Transverse colon (tissue), 4 donors: Measurements from ENCODE around the gene SCAMP3. TPM values are rescaled to one million over a fixed set of nuclear protein-coding genes. Genes with fewer than 3 reads are reported as not detected.

Experiments used
- DNase-seq: peaks from one replicate; pipeline ENCODE4 v3.0.0-alpha.2; 2019
- H3K27ac ChIP-seq, 4 donors: fragments of 200-600 bp; sonication (generic); 2 replicates each; pipeline ENCODE4 v1.5.1; 2016 to 2018; ENCODE audit warnings: inconsistent platforms in 4 of 4
- H3K27me3 ChIP-seq: fragments of 200-600 bp; sonication (generic); 2 replicates; pipeline ENCODE4 v1.5.1; 2017; ENCODE audit warnings: inconsistent platforms
- H3K36me3 ChIP-seq, 4 donors: fragments of 200-600 bp; sonication (generic); 2 replicates each; pipeline ENCODE4 v1.5.1; 2017 to 2019; ENCODE audit warnings: inconsistent platforms in 4 of 4
- H3K4me1 ChIP-seq, 4 donors: fragments of 200-600 bp; sonication (generic); 2 replicates each; pipeline ENCODE4 v1.5.1; 2017 to 2020; ENCODE audit warnings: inconsistent platforms in 4 of 4
- H3K4me3 ChIP-seq, 4 donors: fragments of 200-600 bp; sonication (generic); 1 replicate in 1 of 4; 2 replicates in 3 of 4; pipeline versions ENCODE4 v1.5.1 to v1.6.1; 2017 to 2019; ENCODE audit warnings: inconsistent platforms in 4 of 4
- H3K9me3 ChIP-seq, 2 donors: fragments of 200-600 bp; sonication (generic); 2 replicates each; pipeline ENCODE4 v1.5.1; 2017 to 2019; ENCODE audit warnings: inconsistent platforms in 2 of 2
- CTCF ChIP-seq, 5 experiments: fragments of 200-600 bp in 3 of 5; fragments of 450-650 bp in 2 of 5; sonication (generic) in 3 of 5; IDR thresholded peaks; 1 replicate in 2 of 5; 2 replicates in 3 of 5; pipeline ENCODE4 v1.5.1; 2016 to 2017; ENCODE audit warnings: antibody characterized with exemption in 5 of 5, inconsistent platforms in 3 of 5, mild to moderate bottlenecking in 2 of 5, moderate library complexity in 1 of 5
- EP300 ChIP-seq: sonication (generic); formaldehyde crosslinking; IDR thresholded peaks from one replicate; pipeline ENCODE4 v1.6.1; 2017; ENCODE audit warnings: antibody characterized with exemption, low read depth
- POLR2A ChIP-seq: fragments of 450-650 bp; IDR thresholded peaks from one replicate; pipeline ENCODE4 v1.6.1; 2016; ENCODE audit warnings: antibody characterized with exemption, mild to moderate bottlenecking, moderate library complexity
- POLR2AphosphoS5 ChIP-seq, 3 donors: sonication (generic); formaldehyde crosslinking; IDR thresholded peaks; one replicate each; pipeline ENCODE4 v1.6.1; 2016; ENCODE audit warnings: antibody characterized with exemption in 3 of 3
- WGBS, 2 donors: methylation state at CpG; one replicate each; pipeline ENCODE4 v1.1.5; 2018; ENCODE audit warnings: low coverage in 1 of 2; 5-methylcytosine and 5-hydroxymethylcytosine counted together
- in situ Hi-C, 4 donors: fragments of 200-750 bp; cut with MboI; loops; one replicate each; pipeline versions ENCODE4 v1.15.0 to v1.15.1; 2017; ENCODE audit warnings: low sequenced_read_pairs in 3 of 4, low pct_ligation_motif_present in 1 of 4, low pct_unique_long_range_greater_than_20kb in 1 of 4
- intact Hi-C: fragments of 100-400 bp; cut with DNase I; formaldehyde crosslinking; loops from one replicate; pipeline ENCODE4 v1.15.1; 2023; ENCODE audit warnings: low total_unique reads
- total RNA-seq, 4 donors: library from RNA; depleted of rRNA; stranded (reverse); fragments of >200 nt; gene quantifications; one replicate each; pipeline ENCODE4 v1.1.0, GENCODE V29; 2016

SCAMP3 gene
- total RNA-seq, 4 donors from 2014 or later = 7.8 to 61.3 (median 35.2) TPM

- DNase-seq = peak; percentile 74
- intact Hi-C loops = loop anchor here (5.0 kb wide), 1 partner anchor 44 kb away; the partner anchor contains the start of gene RUSC1
- H3K9me3 ChIP-seq = no peaks in the 10 kb centered on the region
- H3K27ac ChIP-seq = peak overlapping the region; percentile 85 to 86 (median 85)
- peaks cover 5 to 24% (median 20%) of the 10 kb centered on the region in 4 donors for H3K4me1 ChIP-seq
- TF ChIP-seq CTCF (IDR thresholded peaks at IDR 0.05) (peak; percentile 16 to 61 (median 26)), POLR2A (no peak)
- 0% methylated on average over 27 of the region's 29 CpGs; no CpG with 5 or more reads in 1 of the 2 donors for WGBS, 2 donors
- in situ Hi-C loops = loop anchor here in 3 of 4 donors (5.0 to 10.0 kb wide), 2 partner anchors 44 to 47 kb away; partner anchors contain the start of gene RUSC1 (in 3 of the 3)
- no peaks in the 10 kb centered on the region for H3K36me3 ChIP-seq
- no peaks in the 10 kb centered on the region for H3K27me3 ChIP-seq
- peak overlapping the region; percentile 56 to 90 (median 70) for H3K4me3 ChIP-seq
These were observed 15.9 kb upstream of the SCAMP3 start for GRCh38 chr1:155277902-155278688.

- peak; percentile 99 for DNase-seq
These were observed 15.1 kb upstream of the SCAMP3 start, which contains the start of gene HCN3 for GRCh38 chr1:155277070-155277901. HCN3 (plus strand) TSS chr1:155277463; CDS start chr1:155277591, 128 bp downstream.

DNA sequence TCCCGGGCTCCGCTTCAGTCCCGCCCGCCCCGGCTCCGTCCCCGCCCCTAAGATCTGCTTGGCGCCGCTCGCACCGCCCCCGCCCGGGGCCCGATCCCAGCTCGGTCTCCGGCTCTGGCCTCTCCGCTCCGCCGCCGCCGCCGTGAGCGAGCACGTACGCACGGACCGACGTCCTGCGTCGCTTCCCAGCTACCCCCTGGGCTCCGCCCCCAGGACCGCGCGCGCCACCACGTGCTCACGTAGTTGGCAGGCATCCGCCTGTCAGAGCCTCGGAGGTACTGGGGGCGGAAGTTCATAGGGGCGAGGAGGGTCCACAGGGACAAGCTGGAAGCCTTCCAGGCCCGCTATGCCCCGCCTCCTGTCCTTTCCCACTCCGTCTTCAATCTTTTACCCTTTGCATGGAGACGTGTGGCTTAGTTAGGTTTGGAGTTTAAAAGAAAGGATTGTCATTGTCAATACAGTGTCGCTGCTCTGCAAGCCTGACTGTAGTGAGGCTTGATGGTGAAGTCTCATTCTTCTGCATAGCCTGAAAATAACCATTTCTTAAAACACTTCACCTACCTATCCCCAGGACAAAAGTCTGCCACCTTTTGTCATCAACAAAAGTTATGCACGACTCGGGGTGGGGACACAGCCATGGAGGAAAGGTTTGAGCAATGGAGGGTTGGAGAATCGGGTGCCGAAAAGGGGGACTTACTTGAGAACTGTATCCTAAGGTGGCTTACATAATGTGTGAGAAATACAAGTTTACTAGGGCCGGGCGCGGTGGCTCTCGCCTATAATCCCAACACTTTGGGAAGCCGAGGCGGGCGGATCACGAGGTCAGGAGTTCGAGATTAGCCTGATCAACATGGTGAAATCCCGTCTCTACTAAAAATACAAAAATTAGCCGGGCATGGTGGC lies 11.4 kb upstream of the SCAMP3 start, which contains the start of gene CLK2:
CLK2 (minus strand) TSS at position 162 of the 903 bp plus-strand sequence. CDS start 2,527 bp downstream, outside the sequence.
- Histone ChIP-seq H3K27me3 (no peaks in the 10 kb centered on the region), H3K4me3 (peak within 1 kb of the TSS; percentile 72 to 95 (median 92)), H3K27ac (peak within 1 kb of the TSS; percentile 97 to 99 (median 98)), H3K36me3 (peaks cover 0 to 19% (median 10%) of the 10 kb centered on the region in 4 donors), H3K9me3 (no peaks in the 10 kb centered on the region), H3K4me1 (peaks cover 9 to 39% (median 30%) of the 10 kb centered on the region in 4 donors)
- DNase-seq = peak; percentile 97
- TF ChIP-seq POLR2AphosphoS5 (IDR thresholded peaks at IDR 0.05) = peak; percentile 92 to 97 (median 96)
- no peak for TF ChIP-seq CTCF (IDR thresholded peaks at IDR 0.05)
- TF ChIP-seq EP300 = no peak
- peak; percentile 83 for TF ChIP-seq POLR2A
- intact Hi-C loops (no loop called here), in situ Hi-C loops (loop anchor here in 3 of 4 donors (10.0 to 25.0 kb wide), 2 partner anchors 51 to 314 kb away; partner anchors contain the start of gene RUSC1 (in 2 of the 3))
- 19 to 42% methylated on average over 7 to 45 of the region's 61 CpGs for WGBS, 2 donors

More at GRCh38 chr1:155277070-155277901, 15.1 kb upstream of the SCAMP3 start, which contains the start of gene HCN3:
- Histone ChIP-seq H3K27me3 (no peaks in the 10 kb centered on the region), H3K4me3 (peak within 1 kb of the TSS; percentile 56 to 90 (median 70)), H3K36me3 (no peaks in the 10 kb centered on the region), H3K9me3 (no peaks in the 10 kb centered on the region), H3K27ac (peak within 1 kb of the TSS; percentile 85 to 86 (median 85)), H3K4me1 (peaks cover 7 to 28% (median 23%) of the 10 kb centered on the region in 4 donors)
- intact Hi-C loops (loop anchor here (5.0 kb wide), 1 partner anchor 45 kb away; the partner anchor contains the start of gene RUSC1), in situ Hi-C loops (loop anchor here in 3 of 4 donors (5.0 to 10.0 kb wide), 2 partner anchors 45 to 48 kb away; partner anchors contain the start of gene RUSC1 (in 3 of the 3))
- TF ChIP-seq POLR2AphosphoS5 (IDR thresholded peaks at IDR 0.05) = peak in 1 of 3 donors; percentile 9
- TF ChIP-seq POLR2A = no peak
- TF ChIP-seq EP300 = no peak
- TF ChIP-seq CTCF (IDR thresholded peaks at IDR 0.05) = peak; percentile 11 to 79 (median 58)
- 1 to 8% methylated on average over 6 to 50 of the region's 68 CpGs for WGBS, 2 donors
